GM19023 (cell line): Measurements from ENCODE around the gene CENPF.

Experiments
- ATAC-seq: cut with Tn5 transposase; IDR thresholded peaks from one replicate; pipeline ENCODE4 v1.9.1; 2021; ENCODE audit warnings: mild to moderate bottlenecking, moderate library complexity; ENCODE audit not compliant: unreplicated experiment

CENPF gene

DNA sequence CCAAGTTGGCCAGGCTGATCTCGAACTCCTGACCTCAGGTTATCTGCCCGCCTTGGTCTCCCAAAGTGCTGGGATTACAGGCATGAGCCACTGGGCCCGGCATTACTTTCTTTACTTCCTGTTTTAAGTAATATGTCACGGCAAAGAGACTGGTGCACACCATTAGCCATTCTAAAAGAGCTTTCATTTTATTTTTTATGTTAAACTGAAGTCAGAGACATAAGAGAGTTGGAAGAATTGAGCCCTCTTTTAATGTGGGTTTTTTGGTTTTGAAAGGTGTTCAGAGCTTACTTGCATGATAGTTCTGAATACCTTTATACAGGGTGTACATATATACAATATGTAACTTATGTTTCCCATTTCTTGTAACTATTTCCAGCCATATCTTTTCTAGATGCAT, 14.3 kb downstream of the CENPF start:
- ATAC-seq: no peak

DNA sequence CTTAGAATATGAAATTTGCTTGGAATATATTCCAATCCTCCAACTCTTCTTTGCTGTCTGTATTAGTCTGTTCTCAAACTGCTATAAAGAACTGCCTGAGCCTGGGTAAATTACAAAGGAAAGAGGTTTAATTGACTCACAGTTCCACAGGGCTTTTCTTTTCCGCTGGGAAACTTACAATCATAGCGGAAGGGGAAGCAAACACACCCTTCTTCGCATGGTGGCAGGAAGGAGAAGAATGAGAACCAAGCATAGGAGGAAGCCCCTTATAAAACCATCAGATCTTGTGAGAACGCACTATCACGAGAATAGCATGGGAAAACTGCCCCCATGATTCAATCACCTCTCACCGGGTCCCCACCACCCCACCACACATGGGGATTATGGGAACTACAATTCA, 14.8 kb downstream of the CENPF start:
- no peak for ATAC-seq

DNA sequence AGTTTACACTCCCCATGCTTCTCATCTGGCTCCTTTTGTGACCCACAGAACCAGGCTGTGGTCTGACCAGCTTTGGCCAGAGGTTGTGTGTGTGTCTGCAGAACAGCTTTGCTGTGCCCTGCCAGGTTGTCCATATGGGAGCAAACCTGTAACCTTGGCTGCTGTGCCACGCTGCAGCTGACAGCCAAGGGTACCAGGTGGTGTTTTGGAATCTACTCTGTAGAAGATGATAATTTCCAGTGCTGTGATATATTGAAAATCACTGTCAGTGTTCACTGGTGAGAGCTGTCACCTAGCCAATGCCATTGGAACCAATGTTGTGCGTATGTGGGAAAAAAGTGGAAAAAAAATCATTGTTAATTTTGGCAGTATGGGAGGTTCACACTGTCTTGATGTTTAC, 18.2 kb downstream of the CENPF start:
- no peak for ATAC-seq

DNA sequence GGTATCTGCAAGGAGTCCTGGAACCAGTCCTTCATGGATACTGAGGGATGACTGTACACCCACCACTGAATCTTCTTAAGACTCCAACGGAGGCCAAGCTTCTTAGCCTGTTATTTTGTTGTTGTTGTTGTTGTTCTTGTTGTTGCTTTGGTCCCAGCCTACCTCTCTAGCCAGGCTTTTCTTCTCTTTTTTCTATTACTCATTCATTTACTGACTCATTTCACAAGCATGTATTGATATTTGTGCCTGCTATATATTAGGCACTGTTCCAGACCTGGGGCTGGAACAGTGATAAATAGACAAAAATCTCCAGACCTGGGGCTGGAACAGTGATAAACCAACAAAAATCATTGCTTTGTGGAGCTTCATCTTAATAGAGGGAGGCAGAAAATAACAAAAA, 20.4 kb downstream of the CENPF start:
- no peak for ATAC-seq

DNA sequence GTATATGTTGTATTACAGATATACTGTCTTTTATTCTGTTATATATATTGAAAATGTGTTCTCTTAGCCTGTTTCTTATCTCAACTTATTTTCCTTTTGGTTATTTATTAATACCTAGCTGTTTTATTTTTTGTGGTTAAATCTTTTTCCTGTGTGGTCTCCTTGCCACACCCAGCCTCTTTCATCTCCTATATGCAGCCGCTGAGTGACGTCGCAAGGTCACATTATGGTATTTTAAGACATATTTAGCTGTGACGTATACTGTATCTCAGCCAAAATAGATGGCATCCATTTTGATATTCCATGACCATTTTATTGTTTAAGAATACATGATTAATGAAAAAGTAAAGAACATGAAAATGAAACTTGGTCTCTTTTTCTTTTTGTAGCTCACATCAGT, 29.1 kb downstream of the CENPF start:
- no peak for ATAC-seq

DNA sequence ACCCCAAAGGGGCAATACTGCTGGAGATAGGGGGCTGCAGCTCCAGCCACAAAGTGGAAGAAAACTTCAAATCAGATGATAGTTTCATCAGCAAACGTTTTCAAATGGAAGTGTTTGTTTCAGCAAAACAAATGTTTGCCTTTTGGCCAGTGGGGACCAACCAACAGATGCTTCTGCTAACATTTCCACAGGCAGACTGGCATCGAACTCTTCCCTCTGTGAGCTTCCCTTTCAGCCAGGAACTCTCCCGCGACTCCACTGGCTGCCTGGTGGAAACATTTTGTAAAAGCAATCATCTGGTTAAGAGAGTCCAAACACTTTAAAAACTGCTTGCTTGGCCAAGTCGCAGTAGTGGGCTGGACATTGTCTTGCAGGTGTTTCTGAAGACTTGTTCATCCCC, 30.7 kb downstream of the CENPF start:
- no peak for ATAC-seq

DNA sequence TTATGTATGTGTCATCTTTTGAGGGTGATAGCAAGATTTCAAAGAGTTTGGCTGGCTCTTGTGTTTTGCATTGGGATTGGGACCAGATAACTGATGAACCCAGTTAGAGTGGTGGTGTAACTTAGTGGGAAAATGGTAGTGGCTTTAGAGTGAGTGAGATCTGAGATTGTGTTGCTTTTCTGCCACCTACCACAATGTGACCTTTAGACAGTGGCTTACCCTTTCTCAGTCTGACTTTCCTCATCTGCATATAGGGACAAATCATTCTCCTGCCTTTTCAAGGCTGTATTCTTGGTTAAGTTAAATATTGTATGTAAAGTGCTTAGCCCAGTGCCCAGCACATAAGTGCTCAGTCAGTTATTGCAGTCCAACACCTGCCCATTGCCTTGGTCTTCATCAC, 31.3 kb downstream of the CENPF start:
- ATAC-seq: no peak

DNA sequence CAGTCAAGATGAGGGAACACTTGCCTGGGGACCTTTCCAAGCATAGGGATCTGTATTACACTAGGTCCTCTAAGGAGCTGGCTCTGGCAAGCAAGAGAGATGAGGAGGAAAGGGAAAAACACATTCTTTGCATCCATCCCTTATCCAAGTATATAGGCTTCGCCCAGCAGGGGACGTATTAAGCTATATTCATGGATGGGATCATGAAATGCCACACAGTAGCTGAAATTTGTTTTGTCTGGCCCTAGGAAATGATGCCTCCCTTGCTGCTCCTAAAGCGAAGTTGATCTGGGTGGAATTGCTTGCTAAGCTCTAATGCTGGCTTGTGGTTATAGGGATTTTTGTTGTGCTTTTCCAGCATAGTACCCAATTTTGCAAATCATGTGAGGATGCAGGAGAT, 32.1 kb downstream of the CENPF start:
- no peak for ATAC-seq

DNA sequence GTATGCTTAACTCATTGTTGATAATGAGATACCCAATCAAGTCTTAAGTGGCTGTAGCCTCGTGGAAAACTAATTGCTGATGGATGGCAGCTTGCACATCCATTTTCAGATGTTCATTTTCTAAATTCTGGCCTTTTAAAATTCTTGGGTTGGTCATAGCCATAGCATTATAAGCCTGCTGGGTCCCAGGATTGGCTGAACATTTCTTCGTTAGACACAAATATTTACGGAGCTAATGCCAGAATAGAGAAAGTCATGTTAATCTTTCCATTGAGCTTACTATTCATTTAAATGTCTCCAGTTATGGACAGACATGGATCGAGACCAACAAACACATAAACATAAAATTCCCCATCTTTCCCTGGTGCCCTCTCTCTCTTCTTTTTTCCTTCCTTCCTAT, 32.5 kb downstream of the CENPF start:
- no peak for ATAC-seq

DNA sequence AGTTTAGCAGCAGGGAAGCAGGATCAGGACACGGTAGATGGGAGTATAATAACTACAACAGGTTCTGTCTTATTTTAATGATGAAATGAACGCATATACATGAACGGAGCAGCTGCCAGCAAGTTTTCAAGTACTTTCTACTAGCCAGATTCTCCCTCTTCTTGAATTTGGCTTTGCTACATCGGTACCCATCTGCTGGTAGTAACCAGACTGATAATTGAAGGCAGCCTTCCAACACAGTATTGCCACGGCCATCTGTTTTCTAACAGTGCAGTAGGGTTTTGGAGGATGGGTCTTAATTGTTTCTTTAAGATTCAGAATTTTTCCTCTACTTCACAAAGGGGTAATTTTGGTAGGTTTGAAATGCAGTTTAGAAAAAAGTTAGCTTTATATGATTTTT, 33.4 kb downstream of the CENPF start:
- ATAC-seq: no peak

DNA sequence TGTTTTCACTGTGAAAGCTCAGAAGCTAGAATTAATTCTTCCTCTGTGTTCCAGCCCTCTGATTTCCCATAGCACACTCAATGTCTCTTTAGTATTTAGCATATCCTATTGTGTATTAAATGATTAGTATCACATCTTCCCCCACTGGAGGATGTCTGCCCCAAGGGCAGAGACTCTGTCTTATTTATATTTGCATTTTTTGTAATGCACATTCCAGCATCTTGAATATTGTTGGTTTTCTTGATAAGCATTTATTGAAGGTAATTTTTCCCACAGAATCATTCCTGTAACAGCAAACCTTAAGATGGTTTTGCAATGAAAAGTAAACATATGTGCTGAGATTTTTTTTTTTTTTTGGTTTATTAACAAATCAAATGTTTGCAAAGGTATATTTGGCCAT, 34.1 kb downstream of the CENPF start:
- no peak for ATAC-seq

DNA sequence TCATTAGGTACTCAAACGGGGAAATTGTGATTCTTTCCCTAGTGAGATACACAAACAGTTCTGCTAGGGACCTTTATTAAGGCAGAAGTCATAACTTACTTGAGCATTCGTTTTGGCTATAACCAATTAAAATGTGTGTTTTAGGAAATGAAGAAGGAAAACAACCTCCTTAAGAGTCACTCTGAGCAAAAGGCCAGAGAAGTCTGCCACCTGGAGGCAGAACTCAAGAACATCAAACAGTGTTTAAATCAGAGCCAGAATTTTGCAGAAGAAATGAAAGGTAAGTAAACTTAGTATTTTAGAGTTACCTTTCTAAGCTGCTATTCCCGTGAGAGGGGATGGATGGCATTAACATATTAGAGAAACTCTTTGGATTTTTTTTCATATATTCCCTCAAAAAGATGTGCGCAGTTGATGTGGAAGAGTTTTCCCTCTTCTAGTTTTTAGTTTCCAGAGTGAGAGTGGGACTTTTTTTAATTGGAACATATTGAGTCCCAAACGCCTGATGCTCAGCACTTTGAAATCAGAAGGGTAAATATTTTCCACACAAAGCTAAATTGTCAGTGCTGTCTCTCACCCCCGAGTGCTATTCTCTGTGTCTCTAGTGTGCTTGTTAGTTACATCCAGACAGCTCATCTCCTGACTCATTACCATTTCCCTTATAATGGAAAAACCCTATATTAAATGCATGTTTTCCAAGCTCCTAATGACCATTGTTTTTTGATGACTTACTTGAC, 34.9 kb downstream of the CENPF start:
- peak; percentile 49 for ATAC-seq

DNA sequence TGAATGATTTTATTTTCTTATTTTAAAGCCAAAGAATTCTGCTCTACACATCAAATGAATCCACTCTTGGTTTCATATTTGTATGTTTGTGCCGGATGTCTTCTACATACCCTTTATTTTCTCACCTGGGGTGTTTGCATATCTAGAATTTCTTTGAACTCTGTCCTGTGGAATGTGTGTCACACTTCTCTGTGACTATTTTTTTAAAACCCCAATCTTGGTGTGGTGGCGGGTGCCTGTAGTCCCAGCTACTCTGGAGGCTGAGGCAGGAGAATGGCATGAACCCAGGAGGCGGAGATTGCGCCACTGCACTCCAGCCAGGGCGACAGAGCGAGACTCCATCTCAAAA, 35.4 kb downstream of the CENPF start:
- no peak for ATAC-seq

DNA sequence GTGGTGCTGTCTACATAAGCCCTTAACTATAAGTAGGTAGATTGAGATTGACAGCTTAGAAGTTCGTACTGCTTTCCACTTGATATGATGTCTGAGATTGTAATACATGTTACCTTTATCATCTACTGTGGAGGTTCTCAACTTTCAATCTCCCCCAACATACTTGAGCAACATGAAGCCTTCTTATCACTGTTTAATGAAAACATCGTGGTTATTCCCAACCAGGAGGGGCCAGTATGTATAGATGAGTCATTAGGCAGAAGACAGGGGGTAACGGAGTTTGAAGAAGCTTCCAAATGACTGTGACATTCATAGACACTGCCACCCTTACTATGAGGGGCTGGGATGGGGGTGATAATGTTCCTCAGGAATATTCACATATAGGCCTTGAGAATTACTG, 36.0 kb downstream of the CENPF start:
- ATAC-seq: no peak

DNA sequence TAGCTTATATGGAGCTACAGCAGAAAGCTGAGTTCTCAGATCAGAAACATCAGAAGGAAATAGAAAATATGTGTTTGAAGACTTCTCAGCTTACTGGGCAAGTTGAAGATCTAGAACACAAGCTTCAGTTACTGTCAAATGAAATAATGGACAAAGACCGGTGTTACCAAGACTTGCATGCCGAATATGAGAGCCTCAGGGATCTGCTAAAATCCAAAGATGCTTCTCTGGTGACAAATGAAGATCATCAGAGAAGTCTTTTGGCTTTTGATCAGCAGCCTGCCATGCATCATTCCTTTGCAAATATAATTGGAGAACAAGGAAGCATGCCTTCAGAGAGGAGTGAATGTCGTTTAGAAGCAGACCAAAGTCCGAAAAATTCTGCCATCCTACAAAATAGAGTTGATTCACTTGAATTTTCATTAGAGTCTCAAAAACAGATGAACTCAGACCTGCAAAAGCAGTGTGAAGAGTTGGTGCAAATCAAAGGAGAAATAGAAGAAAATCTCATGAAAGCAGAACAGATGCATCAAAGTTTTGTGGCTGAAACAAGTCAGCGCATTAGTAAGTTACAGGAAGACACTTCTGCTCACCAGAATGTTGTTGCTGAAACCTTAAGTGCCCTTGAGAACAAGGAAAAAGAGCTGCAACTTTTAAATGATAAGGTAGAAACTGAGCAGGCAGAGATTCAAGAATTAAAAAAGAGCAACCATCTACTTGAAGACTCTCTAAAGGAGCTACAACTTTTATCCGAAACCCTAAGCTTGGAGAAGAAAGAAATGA, 37.6 kb downstream of the CENPF start:
- ATAC-seq: no peak

DNA sequence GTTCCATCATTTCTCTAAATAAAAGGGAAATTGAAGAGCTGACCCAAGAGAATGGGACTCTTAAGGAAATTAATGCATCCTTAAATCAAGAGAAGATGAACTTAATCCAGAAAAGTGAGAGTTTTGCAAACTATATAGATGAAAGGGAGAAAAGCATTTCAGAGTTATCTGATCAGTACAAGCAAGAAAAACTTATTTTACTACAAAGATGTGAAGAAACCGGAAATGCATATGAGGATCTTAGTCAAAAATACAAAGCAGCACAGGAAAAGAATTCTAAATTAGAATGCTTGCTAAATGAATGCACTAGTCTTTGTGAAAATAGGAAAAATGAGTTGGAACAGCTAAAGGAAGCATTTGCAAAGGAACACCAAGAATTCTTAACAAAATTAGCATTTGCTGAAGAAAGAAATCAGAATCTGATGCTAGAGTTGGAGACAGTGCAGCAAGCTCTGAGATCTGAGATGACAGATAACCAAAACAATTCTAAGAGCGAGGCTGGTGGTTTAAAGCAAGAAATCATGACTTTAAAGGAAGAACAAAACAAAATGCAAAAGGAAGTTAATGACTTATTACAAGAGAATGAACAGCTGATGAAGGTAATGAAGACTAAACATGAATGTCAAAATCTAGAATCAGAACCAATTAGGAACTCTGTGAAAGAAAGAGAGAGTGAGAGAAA, 38.4 kb downstream of the CENPF start:
- ATAC-seq: no peak

DNA sequence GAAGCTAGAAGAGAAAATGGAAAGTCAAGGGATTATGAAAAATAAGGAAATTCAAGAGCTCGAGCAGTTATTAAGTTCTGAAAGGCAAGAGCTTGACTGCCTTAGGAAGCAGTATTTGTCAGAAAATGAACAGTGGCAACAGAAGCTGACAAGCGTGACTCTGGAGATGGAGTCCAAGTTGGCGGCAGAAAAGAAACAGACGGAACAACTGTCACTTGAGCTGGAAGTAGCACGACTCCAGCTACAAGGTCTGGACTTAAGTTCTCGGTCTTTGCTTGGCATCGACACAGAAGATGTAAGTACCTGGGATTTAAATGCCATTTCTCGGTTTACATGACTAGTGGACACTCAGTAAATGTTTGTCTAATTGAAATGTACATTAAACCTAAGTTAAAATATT, 40.0 kb downstream of the CENPF start:
- no peak for ATAC-seq

DNA sequence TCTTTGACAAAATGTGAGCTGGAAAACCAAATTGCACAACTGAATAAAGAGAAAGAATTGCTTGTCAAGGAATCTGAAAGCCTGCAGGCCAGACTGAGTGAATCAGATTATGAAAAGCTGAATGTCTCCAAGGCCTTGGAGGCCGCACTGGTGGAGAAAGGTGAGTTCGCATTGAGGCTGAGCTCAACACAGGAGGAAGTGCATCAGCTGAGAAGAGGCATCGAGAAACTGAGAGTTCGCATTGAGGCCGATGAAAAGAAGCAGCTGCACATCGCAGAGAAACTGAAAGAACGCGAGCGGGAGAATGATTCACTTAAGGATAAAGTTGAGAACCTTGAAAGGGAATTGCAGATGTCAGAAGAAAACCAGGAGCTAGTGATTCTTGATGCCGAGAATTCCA, 42.7 kb downstream of the CENPF start:
- ATAC-seq: no peak

DNA sequence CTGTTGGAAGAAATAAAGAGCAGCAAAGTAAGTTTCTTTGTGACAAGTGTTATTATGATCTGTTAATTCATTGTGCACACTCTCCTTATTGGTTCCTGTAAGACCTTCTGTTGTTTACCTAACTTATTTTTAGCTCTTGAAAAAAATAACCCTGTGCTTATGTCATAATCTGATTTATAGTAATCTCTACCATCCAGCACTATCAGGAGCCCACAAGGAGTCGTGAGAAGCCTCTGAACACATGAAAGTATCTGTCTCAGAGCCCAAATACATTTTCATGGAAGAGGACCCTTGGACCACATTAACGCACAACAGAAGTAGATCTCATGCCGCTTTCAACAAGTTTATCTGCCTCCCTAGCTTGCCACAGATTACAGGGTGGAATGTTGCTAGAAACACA, 45.8 kb downstream of the CENPF start:
- ATAC-seq: no peak

DNA sequence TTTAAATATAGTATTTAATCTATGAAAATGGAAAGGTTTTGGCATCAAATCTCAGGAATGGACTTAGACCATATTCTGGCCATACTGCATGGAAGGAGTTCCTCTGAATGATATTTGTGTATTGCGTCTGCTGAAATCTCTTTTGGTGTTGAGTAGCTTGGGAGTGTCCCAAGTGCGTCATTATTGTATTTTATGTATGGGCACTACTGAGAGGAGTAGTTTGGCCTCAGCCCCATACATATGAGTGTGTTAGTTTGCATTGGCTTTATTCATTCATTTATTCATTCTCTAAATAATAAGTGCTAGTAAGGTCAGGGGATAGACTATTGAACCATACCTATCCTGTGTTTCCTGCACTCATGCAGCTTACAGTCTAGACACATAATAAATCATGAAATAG, 46.6 kb downstream of the CENPF start:
- ATAC-seq: no peak

DNA sequence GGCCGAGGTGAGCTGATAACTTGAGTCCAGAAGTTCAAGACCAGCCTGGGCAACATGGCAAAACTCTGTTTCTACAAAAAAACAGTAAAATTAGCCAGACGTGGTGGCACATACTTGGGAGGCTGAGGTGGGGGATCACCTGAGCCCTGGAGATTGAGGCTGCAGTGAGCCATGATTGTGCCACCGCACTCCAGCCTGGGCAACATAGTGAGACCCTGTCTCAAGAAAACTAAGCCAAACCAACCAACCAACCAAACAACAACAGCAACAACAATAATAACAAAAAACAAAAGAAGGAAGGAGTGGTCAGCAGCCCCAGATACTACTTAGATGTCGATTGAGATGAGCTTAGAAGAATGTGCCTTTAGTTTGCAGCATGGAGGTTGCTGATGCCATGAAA, 47.7 kb downstream of the CENPF start:
- ATAC-seq: no peak

DNA sequence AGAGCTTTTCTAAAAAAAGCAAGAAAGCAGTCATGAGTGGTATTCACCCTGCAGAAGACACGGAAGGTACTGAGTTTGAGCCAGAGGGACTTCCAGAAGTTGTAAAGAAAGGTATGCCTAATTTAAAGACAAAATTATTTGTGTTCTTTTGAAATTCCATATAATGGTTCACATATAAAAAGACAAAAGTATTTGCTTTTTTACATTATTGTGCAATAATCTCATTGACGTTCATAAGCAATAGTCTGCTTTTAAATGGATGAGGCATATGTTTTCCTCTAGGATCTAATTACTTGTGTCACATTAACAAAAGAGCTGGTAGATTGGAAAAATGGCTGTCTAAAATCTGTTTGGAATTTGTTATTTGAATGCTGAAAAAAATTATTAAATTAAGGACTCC, 54.3 kb downstream of the CENPF start:
- ATAC-seq: no peak
